H1 (cell line): ENCODE results near the gene GRIK4. TPM values are rescaled to one million over a fixed set of nuclear protein-coding genes. Genes with fewer than 3 reads are reported as not detected.

Experiments used
- EGR1 ChIP-seq: IDR thresholded peaks from 2 replicates; pipeline ENCODE4 v1.6.1; 2011; ENCODE audit warnings: low read depth, low read length, borderline replicate concordance
- polyA plus RNA-seq, 7 experiments: library from polyadenylated mRNA; depleted of rRNA in 3 of 7; stranded (reverse) in 5 of 7; unstranded in 2 of 7; fragments of >200 nt in 5 of 7; fragments of 200-250 nt in 2 of 7; gene quantifications; 1 replicate in 5 of 7; 2 replicates in 1 of 7; 4 replicates in 1 of 7; pipeline versions ENCODE4 v1.2.1 to v1.2.3, GENCODE V29; 2011 to 2013; ENCODE audit warnings: missing spikeins in 2 of 7, mixed read lengths in 2 of 7
- total RNA-seq: library from RNA; stranded (reverse); fragmentation: NEBNext Ultra II Directional; extraction: Animal tissue kit (Norgen Biotek cat#: 25700); gene quantifications from 2 replicates; pipeline ENCODE4 v1.2.1, GENCODE V29; 2021

Gene GRIK4
- total and polyA plus RNA-seq, 2 of the 8 experiments (the other 6 are each of a cell fraction or from before 2014, with no cell fraction given) = 1.2 to 2.9 TPM

DNA sequence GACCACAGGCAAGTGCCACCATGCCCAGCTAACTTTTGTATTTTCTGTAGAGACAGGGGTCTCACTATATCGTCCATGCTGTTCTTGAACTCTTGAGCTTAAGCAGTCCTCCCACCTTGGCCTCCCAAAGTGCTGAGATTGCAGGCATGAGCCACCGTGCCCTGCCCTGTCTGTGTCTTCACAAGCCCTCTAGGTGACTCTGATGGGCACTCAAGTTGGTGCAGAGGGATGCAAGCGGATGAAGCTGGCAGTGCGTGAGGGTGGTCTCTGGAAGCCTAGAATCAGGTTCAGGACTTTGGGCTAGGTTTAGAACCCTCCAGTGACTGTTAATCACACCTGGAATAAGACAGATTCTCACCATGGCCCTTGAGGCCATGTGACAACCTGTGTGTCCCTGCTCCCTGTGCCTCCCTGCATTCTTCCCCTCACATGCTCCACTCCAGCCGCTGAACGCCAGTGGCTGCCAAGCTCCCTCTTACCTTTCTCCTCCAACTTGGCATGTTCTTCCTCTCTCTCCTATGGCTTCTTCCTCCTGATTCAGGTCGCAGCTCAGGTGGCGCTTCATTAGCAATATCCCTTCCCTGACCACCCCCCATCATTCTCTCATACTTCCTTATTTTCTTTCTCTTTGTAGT is 270.1 kb downstream of the GRIK4 start (continued):
- no peak for TF ChIP-seq EGR1
- TF ChIP-seq, all 59 proteins: peak for 0
